OCI-LY1 (cell line): Measurements from ENCODE around the gene SBK3.

Experiments used
- CTCF ChIP-seq: fragments of 200-600 bp; sonication (generic), shearing (Covaris generic); IDR thresholded peaks from 2 replicates; pipeline ENCODE4 v1.5.1; 2017; ENCODE audit warnings: mild to moderate bottlenecking, antibody characterized with exemption, low read length, moderate library complexity, mixed read lengths
- EZH2 ChIP-seq: fragments of 200-600 bp; sonication (generic), shearing (Covaris generic); IDR thresholded peaks from 2 replicates; pipeline ENCODE4 v1.8.0; 2017; ENCODE audit warnings: borderline replicate concordance, mixed run types, mild to moderate bottlenecking, antibody characterized with exemption, low read length, moderate library complexity, mixed read lengths

DNA sequence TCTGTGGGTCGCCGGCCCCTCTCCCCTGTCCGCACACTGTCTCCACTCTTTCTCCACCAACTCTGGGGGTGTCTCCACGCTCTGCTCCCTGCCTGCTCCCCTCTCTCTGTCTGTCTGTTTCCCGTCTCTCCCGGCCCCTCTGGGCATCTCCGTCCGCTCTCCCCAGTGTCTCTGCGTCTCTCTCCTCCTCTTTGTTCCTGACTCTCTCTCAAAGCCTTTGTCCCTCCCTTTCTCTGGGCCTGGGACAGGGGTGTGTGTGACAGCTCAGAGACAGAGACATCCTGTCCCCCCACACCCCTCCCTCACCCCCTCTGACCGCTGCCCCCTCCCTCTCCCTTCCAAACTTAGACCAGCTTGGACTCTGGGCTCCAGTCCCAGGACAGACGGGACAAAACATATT, 668 bp upstream of the SBK3 start:
- TF ChIP-seq CTCF (no peak), EZH2 (no peak)
